Measurements from ENCODE around the gene FAM110D.
A peak's percentile ranks its signal among the peaks of the same experiment; 100 is the strongest.

The FAM110D gene

GRCh38 chr1:26158908-26159742 is at the start of gene FAM110D:
Gene FAM110D (plus strand): TSS chr1:26159079. CDS start chr1:26161292, 2,213 bp downstream.
- Histone ChIP-seq H3K4me3 (ENCODE audit: low read depth in 1 of 5, low read length in 5 of 5) (peak within 1 kb of the TSS; percentile 5 to 70 (median 66)), H3K9me3 (ENCODE audit: control insufficient read depth in 5 of 5, low read length in 5 of 5) (no peaks in the 10 kb centered on the region), H3K27ac (ENCODE audit: low read depth, low read length) (peak within 1 kb of the TSS; percentile 74), H3K27me3 (ENCODE audit: control insufficient read depth in 5 of 5, insufficient read depth in 4 of 5, low read length in 5 of 5) (peaks cover 13 to 44% (median 31%) of the 10 kb centered on the region in 5 donors), H3K9ac (ENCODE audit: low read length in 5 of 5) (peak within 1 kb of the TSS in 4 of 5 donors; percentile 40 to 68 (median 55)), H3K4me1 (ENCODE audit: control insufficient read depth in 5 of 5, insufficient read depth in 5 of 5, low read length in 5 of 5) (peaks cover 2 to 65% (median 21%) of the 10 kb centered on the region in 5 donors), H3K36me3 (ENCODE audit: control insufficient read depth in 5 of 5, insufficient read depth in 5 of 5, low read length in 5 of 5) (no peaks in the 10 kb centered on the region)

- peaks cover 0 to 5% (median 0%) of the 10 kb centered on the region in 5 donors for H3K36me3 ChIP-seq (ENCODE audit: control insufficient read depth in 5 of 5, insufficient read depth in 5 of 5, low read length in 5 of 5)
- peaks cover 3 to 22% (median 19%) of the 10 kb centered on the region in 5 donors for H3K4me1 ChIP-seq (ENCODE audit: control insufficient read depth in 5 of 5, insufficient read depth in 5 of 5, low read length in 5 of 5)
- H3K9me3 ChIP-seq (ENCODE audit: control insufficient read depth in 5 of 5, low read length in 5 of 5), result no peaks in the 10 kb centered on the region
- no peak overlapping the region for H3K4me3 ChIP-seq (ENCODE audit: low read depth in 1 of 5, low read length in 5 of 5)
- H3K27me3 ChIP-seq (ENCODE audit: control insufficient read depth in 5 of 5, insufficient read depth in 4 of 5, low read length in 5 of 5), result no peaks in the 10 kb centered on the region
- peak overlapping the region in 1 of 5 donors; percentile 78 for H3K9ac ChIP-seq (ENCODE audit: low read length in 5 of 5)
- H3K27ac ChIP-seq (ENCODE audit: low read depth, low read length), result no peak overlapping the region
These were observed 49.4 kb upstream of the FAM110D start for GRCh38 chr1:26109229-26110164.

- Histone ChIP-seq H3K27me3 (ENCODE audit: control insufficient read depth in 5 of 5, insufficient read depth in 4 of 5, low read length in 5 of 5) (no peaks in the 10 kb centered on the region), H3K9me3 (ENCODE audit: control insufficient read depth in 5 of 5, low read length in 5 of 5) (no peaks in the 10 kb centered on the region), H3K27ac (ENCODE audit: low read depth, low read length) (peak overlapping the region; percentile 54), H3K9ac (ENCODE audit: low read length in 5 of 5) (peak overlapping the region; percentile 42 to 89 (median 85)), H3K4me3 (ENCODE audit: low read depth in 1 of 5, low read length in 5 of 5) (peak overlapping the region; percentile 81 to 99 (median 97)), H3K36me3 (ENCODE audit: control insufficient read depth in 5 of 5, insufficient read depth in 5 of 5, low read length in 5 of 5) (peaks cover 5 to 13% (median 7%) of the 10 kb centered on the region in 5 donors), H3K4me1 (ENCODE audit: control insufficient read depth in 5 of 5, insufficient read depth in 5 of 5, low read length in 5 of 5) (peaks cover 3 to 22% (median 19%) of the 10 kb centered on the region in 5 donors)
These were observed 47.9 kb upstream of the FAM110D start for GRCh38 chr1:26110731-26111529.

- peak within 1 kb of the TSS; percentile 69 for H3K27ac ChIP-seq (ENCODE audit: low read depth, low read length)
- H3K4me1 ChIP-seq (ENCODE audit: control insufficient read depth in 5 of 5, insufficient read depth in 5 of 5, low read length in 5 of 5), result peaks cover 3 to 22% (median 19%) of the 10 kb centered on the region in 5 donors
- no peaks in the 10 kb centered on the region for H3K27me3 ChIP-seq (ENCODE audit: control insufficient read depth in 5 of 5, insufficient read depth in 4 of 5, low read length in 5 of 5)
- peak within 1 kb of the TSS; percentile 91 to 99 (median 97) for H3K4me3 ChIP-seq (ENCODE audit: low read depth in 1 of 5, low read length in 5 of 5)
- peak within 1 kb of the TSS; percentile 85 to 90 (median 86) for H3K9ac ChIP-seq (ENCODE audit: low read length in 5 of 5)
- no peaks in the 10 kb centered on the region for H3K9me3 ChIP-seq (ENCODE audit: control insufficient read depth in 5 of 5, low read length in 5 of 5)
- H3K36me3 ChIP-seq (ENCODE audit: control insufficient read depth in 5 of 5, insufficient read depth in 5 of 5, low read length in 5 of 5), result peaks cover 5 to 13% (median 7%) of the 10 kb centered on the region in 5 donors
These were observed 47.1 kb upstream of the FAM110D start, which contains the start of gene PDIK1L for GRCh38 chr1:26111530-26112406. Gene PDIK1L (plus strand): TSS chr1:26111824. CDS start chr1:26114309, 2,485 bp downstream.

- H3K4me1 ChIP-seq (ENCODE audit: control insufficient read depth in 5 of 5, insufficient read depth in 5 of 5, low read length in 5 of 5), result peaks cover 3 to 22% (median 19%) of the 10 kb centered on the region in 5 donors
- peak overlapping the region; percentile 66 to 90 (median 86) for H3K9ac ChIP-seq (ENCODE audit: low read length in 5 of 5)
- peak overlapping the region; percentile 69 for H3K27ac ChIP-seq (ENCODE audit: low read depth, low read length)
- peak overlapping the region; percentile 91 to 99 (median 97) for H3K4me3 ChIP-seq (ENCODE audit: low read depth in 1 of 5, low read length in 5 of 5)
- H3K9me3 ChIP-seq (ENCODE audit: control insufficient read depth in 5 of 5, low read length in 5 of 5), result no peaks in the 10 kb centered on the region
- peaks cover 5 to 14% (median 7%) of the 10 kb centered on the region in 5 donors for H3K36me3 ChIP-seq (ENCODE audit: control insufficient read depth in 5 of 5, insufficient read depth in 5 of 5, low read length in 5 of 5)
- no peaks in the 10 kb centered on the region for H3K27me3 ChIP-seq (ENCODE audit: control insufficient read depth in 5 of 5, insufficient read depth in 4 of 5, low read length in 5 of 5)
These were observed 46.5 kb upstream of the FAM110D start for GRCh38 chr1:26112407-26112775.

- peak overlapping the region in 1 of 5 donors; percentile 2 for H3K9ac ChIP-seq (ENCODE audit: low read length in 5 of 5)
- no peak overlapping the region for H3K4me3 ChIP-seq (ENCODE audit: low read depth in 1 of 5, low read length in 5 of 5)
- H3K4me1 ChIP-seq (ENCODE audit: control insufficient read depth in 5 of 5, insufficient read depth in 5 of 5, low read length in 5 of 5), result peaks cover 3 to 22% (median 19%) of the 10 kb centered on the region in 5 donors
- H3K27ac ChIP-seq (ENCODE audit: low read depth, low read length), result no peak overlapping the region
- no peaks in the 10 kb centered on the region for H3K27me3 ChIP-seq (ENCODE audit: control insufficient read depth in 5 of 5, insufficient read depth in 4 of 5, low read length in 5 of 5)
- peaks cover 10 to 24% (median 11%) of the 10 kb centered on the region in 5 donors for H3K36me3 ChIP-seq (ENCODE audit: control insufficient read depth in 5 of 5, insufficient read depth in 5 of 5, low read length in 5 of 5)
- no peaks in the 10 kb centered on the region for H3K9me3 ChIP-seq (ENCODE audit: control insufficient read depth in 5 of 5, low read length in 5 of 5)
These were observed 44.5 kb upstream of the FAM110D start for GRCh38 chr1:26114165-26114927.

GRCh38 chr1:26119892-26120608 is 38.8 kb upstream of the FAM110D start:
- Histone ChIP-seq H3K27ac (ENCODE audit: low read depth, low read length) (no peak overlapping the region), H3K4me3 (ENCODE audit: low read depth in 1 of 5, low read length in 5 of 5) (no peak overlapping the region), H3K36me3 (ENCODE audit: control insufficient read depth in 5 of 5, insufficient read depth in 5 of 5, low read length in 5 of 5) (peaks cover 5 to 26% (median 12%) of the 10 kb centered on the region in 5 donors), H3K9me3 (ENCODE audit: control insufficient read depth in 5 of 5, low read length in 5 of 5) (no peaks in the 10 kb centered on the region), H3K9ac (ENCODE audit: low read length in 5 of 5) (peak overlapping the region in 1 of 5 donors; percentile 39), H3K4me1 (ENCODE audit: control insufficient read depth in 5 of 5, insufficient read depth in 5 of 5, low read length in 5 of 5) (peaks cover 0 to 7% (median 3%) of the 10 kb centered on the region in 5 donors), H3K27me3 (ENCODE audit: control insufficient read depth in 5 of 5, insufficient read depth in 4 of 5, low read length in 5 of 5) (no peaks in the 10 kb centered on the region)

All from subcutaneous abdominal adipose tissue (tissue), 5 donors.